Measurements from ENCODE around the gene AHI1.

AHI1 gene

GRCh38 chr6:135256866-135257265, 240.7 kb downstream of the AHI1 start:
- no peak overlapping the region for H3K4me3 ChIP-seq (ENCODE audit: low read depth, low read length)
- no peaks in the 10 kb centered on the region for H3K4me1 ChIP-seq (ENCODE audit: control insufficient read depth, insufficient read depth, low read length)
- CTCF ChIA-PET: interaction anchor here (1.2 kb wide), 1 partner anchor 18 kb away, joined by 5 read pairs; no protein-coding TSS in a partner anchor
- no peak overlapping the region for H3K27ac ChIP-seq (ENCODE audit: extremely low read depth, low read depth, low read length)
- TF ChIP-seq ZSCAN18 (tag by site-specific recombination; IDR thresholded peaks at IDR 0.05): no peak
- TF ChIP-seq ZNF585B (tag by site-specific recombination; IDR thresholded peaks at IDR 0.05): no peak
- no peak for TF ChIP-seq ZNF404 (tag by site-specific recombination; IDR thresholded peaks at IDR 0.05)
- TF ChIP-seq ZNF184 (tag by site-specific recombination; IDR thresholded peaks at IDR 0.05): no peak
- no peak for TF ChIP-seq EGR2 (tag by site-specific recombination; IDR thresholded peaks at IDR 0.05; ENCODE audit: low read depth)
- POLR2A ChIA-PET: no interaction called here
- no peaks in the 10 kb centered on the region for H3K36me3 ChIP-seq (ENCODE audit: control insufficient read depth in 2 of 2, insufficient read depth in 1 of 2, low read length in 2 of 2)
- no peaks in the 10 kb centered on the region for H3K9me3 ChIP-seq (ENCODE audit: control insufficient read depth, insufficient read depth, low read depth, low read length)

- TF ChIP-seq ZNF362 (tag by site-specific recombination; IDR thresholded peaks at IDR 0.05): no peak
- TF ChIP-seq ZNF48 (tag by site-specific recombination; IDR thresholded peaks at IDR 0.05): no peak
- TF ChIP-seq ZNF610 (tag by site-specific recombination; IDR thresholded peaks at IDR 0.05; ENCODE audit: borderline replicate concordance): no peak
- no peak for TF ChIP-seq ZBTB44 (tag by site-specific recombination; IDR thresholded peaks at IDR 0.05)
- no peak for TF ChIP-seq ZNF274 (IDR thresholded peaks at IDR 0.05; ENCODE audit: low read length)
- TF ChIP-seq ZNF274 (tag by site-specific recombination; IDR thresholded peaks at IDR 0.05; ENCODE audit: borderline replicate concordance): no peak
- TF ChIP-seq HIC1 (tag by site-specific recombination; IDR thresholded peaks at IDR 0.05): no peak
- no peak for TF ChIP-seq ZEB2 (tag by site-specific recombination; IDR thresholded peaks at IDR 0.05)
- no peak for TF ChIP-seq TSHZ1 (tag by site-specific recombination; IDR thresholded peaks at IDR 0.05; ENCODE audit: borderline replicate concordance)
- TF ChIP-seq ZNF37A (tag by site-specific recombination; IDR thresholded peaks at IDR 0.05): no peak
- no peak for TF ChIP-seq ZNF133 (tag by site-specific recombination; IDR thresholded peaks at IDR 0.05)
- no peak for TF ChIP-seq ZNF155 (tag by site-specific recombination; IDR thresholded peaks at IDR 0.05)
- no peak for TF ChIP-seq ZNF76 (tag by site-specific recombination; IDR thresholded peaks at IDR 0.05; ENCODE audit: borderline replicate concordance, low read depth)
- no peak for TF ChIP-seq GLI4 (tag by site-specific recombination; IDR thresholded peaks at IDR 0.05)
- Histone ChIP-seq H3K4me3 (ENCODE audit: low read depth, low read length) (no peak overlapping the region), H3K4me1 (ENCODE audit: control insufficient read depth, insufficient read depth, low read length) (no peaks in the 10 kb centered on the region), H3K9me3 (ENCODE audit: control insufficient read depth, insufficient read depth, low read depth, low read length) (no peaks in the 10 kb centered on the region), H3K36me3 (ENCODE audit: control insufficient read depth in 2 of 2, insufficient read depth in 1 of 2, low read length in 2 of 2) (no peaks in the 10 kb centered on the region), H3K27ac (ENCODE audit: extremely low read depth, low read depth, low read length) (no peak overlapping the region)
- ChIA-PET POLR2A (no interaction called here), CTCF (no interaction called here)
Measured at GRCh38 chr6:135254471-135254870, 243.1 kb downstream of the AHI1 start.

Data from HEK293 (cell line).